Muscle of leg (tissue), 11 donors: Measurements from ENCODE around the gene CNTN4. TPM values are rescaled to one million over a fixed set of nuclear protein-coding genes. Genes with fewer than 3 reads are reported as not detected.

Experiments
- DNase-seq: peaks from one replicate; pipeline ENCODE4 v3.0.0; 2013
- H3K27ac ChIP-seq: one replicate; pipeline ENCODE4 v1.5.1; 2013; ENCODE audit warnings: mild to moderate bottlenecking, low read length, control low read depth
- H3K27me3 ChIP-seq: one replicate; pipeline ENCODE4 v1.6.1; 2013; ENCODE audit warnings: low read length; ENCODE audit not compliant: control insufficient read depth, insufficient read depth
- H3K36me3 ChIP-seq: one replicate; pipeline ENCODE4 v1.6.1; 2013; ENCODE audit warnings: low read length; ENCODE audit not compliant: control insufficient read depth, insufficient read depth
- H3K4me1 ChIP-seq: one replicate; pipeline ENCODE4 v1.6.1; 2013; ENCODE audit warnings: low read length; ENCODE audit not compliant: control insufficient read depth, insufficient read depth
- H3K4me3 ChIP-seq: one replicate; pipeline ENCODE4 v1.5.1; 2013; ENCODE audit warnings: low read length, control low read depth
- H3K9me3 ChIP-seq: replicated peaks from 2 replicates; pipeline ENCODE4 v1.6.1; 2013; ENCODE audit warnings: low read depth, low read length; ENCODE audit not compliant: control insufficient read depth
- WGBS: methylation state at CpG from one replicate; pipeline ENCODE4 v1.1.5; 2013; ENCODE audit warnings: missing lambda C conversion rate; ENCODE audit not compliant: insufficient coverage; 5-methylcytosine and 5-hydroxymethylcytosine counted together
- polyA plus RNA-seq, 8 donors: library from polyadenylated mRNA; unstranded; fragments of 120-200 nt; gene quantifications; one replicate each; pipeline versions ENCODE4 v1.2.1 to v1.2.3, GENCODE V29; 2013; ENCODE audit warnings: inconsistent platforms in 1 of 8, low replicate concordance in 1 of 8; ENCODE audit not compliant: insufficient read length in 8 of 8, insufficient read depth in 1 of 8
- total RNA-seq: library from RNA; stranded (reverse); fragments of 120-200 nt; gene quantifications from one replicate; pipeline ENCODE4 v1.2.4, GENCODE V29; 2013

CNTN4 gene
- total and polyA plus RNA-seq, 9 donors: 3.0 to 16.3 (median 5.9) TPM

- no peaks in the 10 kb centered on the region for H3K36me3 ChIP-seq
- H3K27ac ChIP-seq: no peak overlapping the region
- no peaks in the 10 kb centered on the region for H3K27me3 ChIP-seq
- no peak for DNase-seq
- H3K4me1 ChIP-seq: no peaks in the 10 kb centered on the region
- 74% methylated on average over 3 of the region's 3 CpGs for WGBS
- H3K9me3 ChIP-seq: no peaks in the 10 kb centered on the region
- H3K4me3 ChIP-seq: no peak overlapping the region
Measured at GRCh38 chr3:2198776-2199279, 100.2 kb downstream of the CNTN4 start.

- no peak for DNase-seq
- Histone ChIP-seq H3K27me3 (no peaks in the 10 kb centered on the region), H3K4me1 (no peaks in the 10 kb centered on the region), H3K4me3 (no peak overlapping the region), H3K9me3 (no peaks in the 10 kb centered on the region), H3K27ac (no peak overlapping the region), H3K36me3 (no peaks in the 10 kb centered on the region)
- WGBS: no CpG with 5 or more reads among the region's 1 CpG
Measured at GRCh38 chr3:2204054-2204453, 105.4 kb downstream of the CNTN4 start.

- H3K9me3 ChIP-seq: no peaks in the 10 kb centered on the region
- no peaks in the 10 kb centered on the region for H3K4me1 ChIP-seq
- WGBS: no CpG with 5 or more reads among the region's 2 CpGs
- H3K27me3 ChIP-seq: no peaks in the 10 kb centered on the region
- no peak overlapping the region for H3K4me3 ChIP-seq
- no peak overlapping the region for H3K27ac ChIP-seq
- no peaks in the 10 kb centered on the region for H3K36me3 ChIP-seq
- no peak for DNase-seq
Measured at GRCh38 chr3:2205692-2206091, 107.0 kb downstream of the CNTN4 start.

- no CpG with 5 or more reads among the region's 4 CpGs for WGBS
- no peaks in the 10 kb centered on the region for H3K9me3 ChIP-seq
- no peak overlapping the region for H3K27ac ChIP-seq
- no peak for DNase-seq
- H3K4me3 ChIP-seq: no peak overlapping the region
- no peaks in the 10 kb centered on the region for H3K27me3 ChIP-seq
- H3K36me3 ChIP-seq: no peaks in the 10 kb centered on the region
- no peaks in the 10 kb centered on the region for H3K4me1 ChIP-seq
Measured at GRCh38 chr3:2206536-2206935, 107.9 kb downstream of the CNTN4 start.

GRCh38 chr3:2211568-2211967, 112.9 kb downstream of the CNTN4 start:
- no peaks in the 10 kb centered on the region for H3K9me3 ChIP-seq
- no peak overlapping the region for H3K27ac ChIP-seq
- H3K27me3 ChIP-seq: no peaks in the 10 kb centered on the region
- no peak overlapping the region for H3K4me3 ChIP-seq
- DNase-seq: no peak
- no peaks in the 10 kb centered on the region for H3K36me3 ChIP-seq
- H3K4me1 ChIP-seq: no peaks in the 10 kb centered on the region
- no CpG with 5 or more reads among the region's 2 CpGs for WGBS

- WGBS: 94% methylated on average over 2 of the region's 3 CpGs
- H3K9me3 ChIP-seq: no peaks in the 10 kb centered on the region
- H3K36me3 ChIP-seq: no peaks in the 10 kb centered on the region
- H3K27ac ChIP-seq: no peak overlapping the region
- DNase-seq: no peak
- H3K4me3 ChIP-seq: no peak overlapping the region
- H3K27me3 ChIP-seq: no peaks in the 10 kb centered on the region
- H3K4me1 ChIP-seq: no peaks in the 10 kb centered on the region
Measured at GRCh38 chr3:2212206-2212605, 113.5 kb downstream of the CNTN4 start.

- H3K4me1 ChIP-seq: no peaks in the 10 kb centered on the region
- H3K27me3 ChIP-seq: no peaks in the 10 kb centered on the region
- peaks cover 3% of the 10 kb centered on the region for H3K9me3 ChIP-seq
- WGBS: no CpG with 5 or more reads among the region's 4 CpGs
- H3K4me3 ChIP-seq: no peak overlapping the region
- no peak overlapping the region for H3K27ac ChIP-seq
- no peaks in the 10 kb centered on the region for H3K36me3 ChIP-seq
- no peak for DNase-seq
Measured at GRCh38 chr3:2218375-2218774, 119.7 kb downstream of the CNTN4 start.

GRCh38 chr3:2218816-2219215, 120.2 kb downstream of the CNTN4 start:
- peaks cover 3% of the 10 kb centered on the region for H3K9me3 ChIP-seq
- DNase-seq: no peak
- no peaks in the 10 kb centered on the region for H3K4me1 ChIP-seq
- no peak overlapping the region for H3K4me3 ChIP-seq
- H3K27ac ChIP-seq: no peak overlapping the region
- no peaks in the 10 kb centered on the region for H3K36me3 ChIP-seq
- WGBS: no CpG with 5 or more reads among the region's 2 CpGs
- no peaks in the 10 kb centered on the region for H3K27me3 ChIP-seq

GRCh38 chr3:2236203-2236602, 137.5 kb downstream of the CNTN4 start:
- no peak overlapping the region for H3K4me3 ChIP-seq
- H3K9me3 ChIP-seq: no peaks in the 10 kb centered on the region
- H3K27ac ChIP-seq: no peak overlapping the region
- no CpG with 5 or more reads among the region's 4 CpGs for WGBS
- no peaks in the 10 kb centered on the region for H3K36me3 ChIP-seq
- DNase-seq: no peak
- no peaks in the 10 kb centered on the region for H3K27me3 ChIP-seq
- H3K4me1 ChIP-seq: no peaks in the 10 kb centered on the region

GRCh38 chr3:2244137-2244536, 145.5 kb downstream of the CNTN4 start:
- no peaks in the 10 kb centered on the region for H3K27me3 ChIP-seq

More at GRCh38 chr3:2244137-2244536, 145.5 kb downstream of the CNTN4 start:
- Histone ChIP-seq H3K9me3 (no peaks in the 10 kb centered on the region), H3K4me3 (no peak overlapping the region), H3K36me3 (no peaks in the 10 kb centered on the region), H3K4me1 (no peaks in the 10 kb centered on the region), H3K27ac (no peak overlapping the region)
- no peak for DNase-seq
